Measurements from ENCODE around the gene LYPD3.

DNA sequence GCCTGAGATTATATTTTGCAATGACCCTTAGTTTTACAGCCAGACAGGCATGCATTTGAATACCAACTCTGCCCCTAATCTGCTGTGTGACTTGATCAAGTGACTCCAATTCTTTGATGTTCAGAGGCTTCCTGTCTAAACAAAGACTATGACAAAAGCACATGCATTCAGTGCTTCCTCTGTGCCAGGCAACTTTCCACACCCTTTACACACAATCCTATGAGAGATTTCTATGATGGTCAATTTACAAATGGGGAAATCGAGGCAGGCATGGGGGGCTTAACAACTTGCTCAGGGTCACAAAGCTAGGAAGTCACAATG lies 3.7 kb upstream of the LYPD3 start:
- TF ChIP-seq, protein P1, sequence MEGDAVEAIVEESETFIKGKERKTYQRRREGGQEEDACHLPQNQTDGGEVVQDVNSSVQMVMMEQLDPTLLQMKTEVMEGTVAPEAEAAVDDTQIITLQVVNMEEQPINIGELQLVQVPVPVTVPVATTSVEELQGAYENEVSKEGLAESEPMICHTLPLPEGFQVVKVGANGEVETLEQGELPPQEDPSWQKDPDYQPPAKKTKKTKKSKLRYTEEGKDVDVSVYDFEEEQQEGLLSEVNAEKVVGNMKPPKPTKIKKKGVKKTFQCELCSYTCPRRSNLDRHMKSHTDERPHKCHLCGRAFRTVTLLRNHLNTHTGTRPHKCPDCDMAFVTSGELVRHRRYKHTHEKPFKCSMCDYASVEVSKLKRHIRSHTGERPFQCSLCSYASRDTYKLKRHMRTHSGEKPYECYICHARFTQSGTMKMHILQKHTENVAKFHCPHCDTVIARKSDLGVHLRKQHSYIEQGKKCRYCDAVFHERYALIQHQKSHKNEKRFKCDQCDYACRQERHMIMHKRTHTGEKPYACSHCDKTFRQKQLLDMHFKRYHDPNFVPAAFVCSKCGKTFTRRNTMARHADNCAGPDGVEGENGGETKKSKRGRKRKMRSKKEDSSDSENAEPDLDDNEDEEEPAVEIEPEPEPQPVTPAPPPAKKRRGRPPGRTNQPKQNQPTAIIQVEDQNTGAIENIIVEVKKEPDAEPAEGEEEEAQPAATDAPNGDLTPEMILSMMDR (IDR thresholded peaks at IDR 0.05) = no peak
- TF ChIP-seq SMC3 (IDR thresholded peaks at IDR 0.05; ENCODE audit: low read depth, low read length) (no peak), YY1 (IDR thresholded peaks at IDR 0.05; ENCODE audit: low read depth) (no peak), POLR2AphosphoS5 (IDR thresholded peaks at IDR 0.05; ENCODE audit: low read depth, low read length) (no peak), JUND (IDR thresholded peaks at IDR 0.05) (no peak), MXI1 (IDR thresholded peaks at IDR 0.05; ENCODE audit: low read depth, low read length) (no peak)
- TF ChIP-seq, protein P2, sequence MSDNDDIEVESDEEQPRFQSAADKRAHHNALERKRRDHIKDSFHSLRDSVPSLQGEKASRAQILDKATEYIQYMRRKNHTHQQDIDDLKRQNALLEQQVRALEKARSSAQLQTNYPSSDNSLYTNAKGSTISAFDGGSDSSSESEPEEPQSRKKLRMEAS (IDR thresholded peaks at IDR 0.05; ENCODE audit: low read depth) = no peak
- TF ChIP-seq, protein P3, sequence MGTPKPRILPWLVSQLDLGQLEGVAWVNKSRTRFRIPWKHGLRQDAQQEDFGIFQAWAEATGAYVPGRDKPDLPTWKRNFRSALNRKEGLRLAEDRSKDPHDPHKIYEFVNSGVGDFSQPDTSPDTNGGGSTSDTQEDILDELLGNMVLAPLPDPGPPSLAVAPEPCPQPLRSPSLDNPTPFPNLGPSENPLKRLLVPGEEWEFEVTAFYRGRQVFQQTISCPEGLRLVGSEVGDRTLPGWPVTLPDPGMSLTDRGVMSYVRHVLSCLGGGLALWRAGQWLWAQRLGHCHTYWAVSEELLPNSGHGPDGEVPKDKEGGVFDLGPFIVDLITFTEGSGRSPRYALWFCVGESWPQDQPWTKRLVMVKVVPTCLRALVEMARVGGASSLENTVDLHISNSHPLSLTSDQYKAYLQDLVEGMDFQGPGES (IDR thresholded peaks at IDR 0.05; ENCODE audit: low read depth, low read length) = no peak
- TF ChIP-seq, protein P4, sequence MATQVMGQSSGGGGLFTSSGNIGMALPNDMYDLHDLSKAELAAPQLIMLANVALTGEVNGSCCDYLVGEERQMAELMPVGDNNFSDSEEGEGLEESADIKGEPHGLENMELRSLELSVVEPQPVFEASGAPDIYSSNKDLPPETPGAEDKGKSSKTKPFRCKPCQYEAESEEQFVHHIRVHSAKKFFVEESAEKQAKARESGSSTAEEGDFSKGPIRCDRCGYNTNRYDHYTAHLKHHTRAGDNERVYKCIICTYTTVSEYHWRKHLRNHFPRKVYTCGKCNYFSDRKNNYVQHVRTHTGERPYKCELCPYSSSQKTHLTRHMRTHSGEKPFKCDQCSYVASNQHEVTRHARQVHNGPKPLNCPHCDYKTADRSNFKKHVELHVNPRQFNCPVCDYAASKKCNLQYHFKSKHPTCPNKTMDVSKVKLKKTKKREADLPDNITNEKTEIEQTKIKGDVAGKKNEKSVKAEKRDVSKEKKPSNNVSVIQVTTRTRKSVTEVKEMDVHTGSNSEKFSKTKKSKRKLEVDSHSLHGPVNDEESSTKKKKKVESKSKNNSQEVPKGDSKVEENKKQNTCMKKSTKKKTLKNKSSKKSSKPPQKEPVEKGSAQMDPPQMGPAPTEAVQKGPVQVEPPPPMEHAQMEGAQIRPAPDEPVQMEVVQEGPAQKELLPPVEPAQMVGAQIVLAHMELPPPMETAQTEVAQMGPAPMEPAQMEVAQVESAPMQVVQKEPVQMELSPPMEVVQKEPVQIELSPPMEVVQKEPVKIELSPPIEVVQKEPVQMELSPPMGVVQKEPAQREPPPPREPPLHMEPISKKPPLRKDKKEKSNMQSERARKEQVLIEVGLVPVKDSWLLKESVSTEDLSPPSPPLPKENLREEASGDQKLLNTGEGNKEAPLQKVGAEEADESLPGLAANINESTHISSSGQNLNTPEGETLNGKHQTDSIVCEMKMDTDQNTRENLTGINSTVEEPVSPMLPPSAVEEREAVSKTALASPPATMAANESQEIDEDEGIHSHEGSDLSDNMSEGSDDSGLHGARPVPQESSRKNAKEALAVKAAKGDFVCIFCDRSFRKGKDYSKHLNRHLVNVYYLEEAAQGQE (IDR thresholded peaks at IDR 0.05; ENCODE audit: low read depth, low read length) = no peak

Data from SK-N-SH (cell line).